GM21447 (cell line): Measurements from ENCODE around the gene SIN3B.
"Not testable (repeated sequence)": the region's sequence is repeated elsewhere in the genome, so short reads cannot be mapped to it uniquely, and the experiment has no call there.

Experiments used
- ATAC-seq: cut with Tn5 transposase; IDR thresholded peaks from one replicate; pipeline ENCODE4 v1.9.1; 2021; ENCODE audit not compliant: unreplicated experiment

The SIN3B gene, protein sequence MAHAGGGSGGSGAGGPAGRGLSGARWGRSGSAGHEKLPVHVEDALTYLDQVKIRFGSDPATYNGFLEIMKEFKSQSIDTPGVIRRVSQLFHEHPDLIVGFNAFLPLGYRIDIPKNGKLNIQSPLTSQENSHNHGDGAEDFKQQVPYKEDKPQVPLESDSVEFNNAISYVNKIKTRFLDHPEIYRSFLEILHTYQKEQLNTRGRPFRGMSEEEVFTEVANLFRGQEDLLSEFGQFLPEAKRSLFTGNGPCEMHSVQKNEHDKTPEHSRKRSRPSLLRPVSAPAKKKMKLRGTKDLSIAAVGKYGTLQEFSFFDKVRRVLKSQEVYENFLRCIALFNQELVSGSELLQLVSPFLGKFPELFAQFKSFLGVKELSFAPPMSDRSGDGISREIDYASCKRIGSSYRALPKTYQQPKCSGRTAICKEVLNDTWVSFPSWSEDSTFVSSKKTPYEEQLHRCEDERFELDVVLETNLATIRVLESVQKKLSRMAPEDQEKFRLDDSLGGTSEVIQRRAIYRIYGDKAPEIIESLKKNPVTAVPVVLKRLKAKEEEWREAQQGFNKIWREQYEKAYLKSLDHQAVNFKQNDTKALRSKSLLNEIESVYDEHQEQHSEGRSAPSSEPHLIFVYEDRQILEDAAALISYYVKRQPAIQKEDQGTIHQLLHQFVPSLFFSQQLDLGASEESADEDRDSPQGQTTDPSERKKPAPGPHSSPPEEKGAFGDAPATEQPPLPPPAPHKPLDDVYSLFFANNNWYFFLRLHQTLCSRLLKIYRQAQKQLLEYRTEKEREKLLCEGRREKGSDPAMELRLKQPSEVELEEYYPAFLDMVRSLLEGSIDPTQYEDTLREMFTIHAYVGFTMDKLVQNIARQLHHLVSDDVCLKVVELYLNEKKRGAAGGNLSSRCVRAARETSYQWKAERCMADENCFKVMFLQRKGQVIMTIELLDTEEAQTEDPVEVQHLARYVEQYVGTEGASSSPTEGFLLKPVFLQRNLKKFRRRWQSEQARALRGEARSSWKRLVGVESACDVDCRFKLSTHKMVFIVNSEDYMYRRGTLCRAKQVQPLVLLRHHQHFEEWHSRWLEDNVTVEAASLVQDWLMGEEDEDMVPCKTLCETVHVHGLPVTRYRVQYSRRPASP

DNA sequence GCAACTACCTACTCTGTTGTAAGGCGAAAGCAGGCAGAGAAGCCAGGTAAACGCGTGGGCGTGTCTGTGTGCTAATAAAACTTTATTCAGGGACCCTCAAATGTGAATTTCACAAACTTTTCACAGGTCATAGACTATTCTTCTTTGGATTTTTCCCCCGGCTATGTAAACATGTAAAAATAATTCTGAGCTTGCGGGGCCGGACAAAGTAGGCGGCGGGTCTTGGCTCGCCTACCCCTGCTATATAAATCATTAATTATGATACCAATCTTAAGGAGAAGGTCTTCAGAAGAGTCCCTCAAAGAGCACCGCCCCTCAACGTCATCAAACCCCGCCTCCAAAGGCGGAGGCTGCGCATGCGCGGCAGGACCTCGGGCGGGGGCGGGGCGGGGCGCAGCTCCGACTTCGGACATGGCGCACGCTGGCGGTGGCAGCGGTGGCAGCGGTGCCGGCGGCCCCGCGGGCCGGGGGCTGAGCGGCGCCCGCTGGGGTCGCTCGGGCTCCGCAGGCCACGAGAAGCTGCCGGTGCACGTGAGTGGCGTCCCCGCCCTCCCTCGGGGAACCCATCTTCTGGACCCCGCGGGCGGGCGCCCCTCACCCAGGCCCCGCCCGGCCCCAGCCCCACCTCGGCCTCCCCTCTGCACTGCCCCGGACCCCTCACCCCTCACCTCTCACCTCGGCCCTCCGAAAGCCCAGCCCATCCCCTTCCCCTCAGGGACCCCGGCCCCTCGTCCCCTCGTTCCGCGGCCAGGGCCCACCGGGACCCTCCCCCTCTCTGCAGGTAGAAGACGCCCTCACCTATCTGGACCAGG is at the start of gene SIN3B:
SIN3B (plus strand) TSS at position 389 of the 812 bp plus-strand sequence; CDS start at position 412, 23 bp downstream.
- no peak for ATAC-seq

DNA sequence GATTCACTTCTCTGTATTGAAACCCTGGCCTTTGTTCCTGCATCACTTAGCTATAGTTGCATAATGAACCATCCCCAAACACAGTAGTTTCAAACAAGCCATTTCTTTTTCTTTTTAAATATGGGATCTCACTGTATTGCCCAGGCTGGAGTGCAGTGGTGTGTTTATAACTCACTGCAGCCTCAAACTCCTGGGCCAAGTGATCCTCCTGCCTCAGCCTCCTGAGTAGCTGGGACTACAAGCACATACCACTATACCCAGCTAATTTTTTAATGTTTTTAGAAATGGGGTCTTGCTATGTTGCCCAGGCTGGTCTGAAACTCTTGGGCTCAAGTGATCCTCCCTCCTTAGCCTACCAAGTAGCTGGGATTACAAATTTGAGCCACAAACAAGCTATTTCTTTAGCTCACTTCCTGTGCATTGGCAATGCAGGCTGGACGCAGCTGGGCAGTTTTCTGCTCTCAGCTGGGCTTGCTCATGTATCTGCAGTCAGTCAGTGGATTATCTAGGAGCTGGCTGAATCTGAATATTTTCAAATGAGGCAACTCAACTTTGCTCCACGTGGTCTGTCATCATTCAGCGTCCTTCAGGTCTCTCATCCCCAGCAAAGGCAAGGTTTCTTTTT is 49.5 kb upstream of the SIN3B start:
- ATAC-seq: no peak

DNA sequence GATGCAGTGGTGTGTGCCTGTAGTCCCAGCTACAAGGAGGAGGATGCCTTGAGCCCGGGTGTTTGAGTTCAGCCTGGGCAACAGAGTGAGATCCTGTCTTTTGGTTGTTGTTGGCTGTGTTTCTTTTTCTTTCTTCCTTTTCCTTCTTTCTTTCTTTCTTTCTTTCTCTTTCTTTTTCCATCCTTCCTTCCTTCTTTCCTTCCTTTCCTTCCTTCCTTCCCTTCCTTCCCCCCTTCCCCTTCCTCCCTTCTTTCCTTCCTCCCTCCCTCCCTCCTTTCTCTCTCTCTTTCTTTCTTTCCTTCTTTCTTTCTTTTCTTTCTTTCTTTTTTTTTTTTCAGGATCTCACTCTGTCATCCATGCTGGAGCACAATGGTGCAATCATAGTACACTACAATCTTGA is 46.5 kb upstream of the SIN3B start:
- no peak for ATAC-seq

DNA sequence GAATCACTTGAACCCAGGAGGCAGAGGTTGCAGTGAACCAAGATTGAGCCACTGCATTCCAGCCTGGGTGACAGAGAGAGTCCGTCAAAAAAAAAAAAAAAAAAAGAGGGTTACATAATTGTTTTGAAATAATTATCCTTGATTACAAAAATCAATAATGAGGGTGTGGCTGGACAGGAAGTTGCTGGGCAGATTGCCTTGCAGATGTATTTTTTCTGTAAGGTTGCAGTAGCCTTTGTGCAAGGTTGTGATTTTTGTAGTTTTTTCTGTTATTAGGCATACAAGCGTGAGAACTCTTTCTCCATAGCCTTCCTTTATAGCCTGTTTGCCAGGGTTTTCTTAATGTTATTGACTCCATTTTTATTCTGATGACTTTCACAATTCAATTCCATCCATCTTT is 40.7 kb upstream of the SIN3B start:
- no peak for ATAC-seq

DNA sequence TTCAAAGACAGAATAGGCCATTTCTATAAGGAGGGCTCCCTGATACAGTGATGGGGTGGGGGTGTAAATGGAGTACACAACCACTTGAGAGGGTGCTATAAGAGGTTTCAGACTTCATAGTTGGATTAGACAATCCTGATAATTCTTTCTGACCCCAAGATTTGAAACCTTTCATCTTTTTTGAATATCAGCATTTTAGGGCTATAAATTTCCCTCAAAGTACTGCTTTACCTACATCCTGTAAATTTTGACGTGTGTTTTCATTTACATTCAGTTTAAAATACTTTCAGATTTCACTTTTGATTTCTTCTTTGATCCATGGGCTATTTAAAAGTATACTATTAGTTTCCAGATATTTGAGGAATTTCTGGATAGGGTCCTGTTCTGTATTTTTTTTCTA is 40.0 kb upstream of the SIN3B start:
- ATAC-seq: no peak

DNA sequence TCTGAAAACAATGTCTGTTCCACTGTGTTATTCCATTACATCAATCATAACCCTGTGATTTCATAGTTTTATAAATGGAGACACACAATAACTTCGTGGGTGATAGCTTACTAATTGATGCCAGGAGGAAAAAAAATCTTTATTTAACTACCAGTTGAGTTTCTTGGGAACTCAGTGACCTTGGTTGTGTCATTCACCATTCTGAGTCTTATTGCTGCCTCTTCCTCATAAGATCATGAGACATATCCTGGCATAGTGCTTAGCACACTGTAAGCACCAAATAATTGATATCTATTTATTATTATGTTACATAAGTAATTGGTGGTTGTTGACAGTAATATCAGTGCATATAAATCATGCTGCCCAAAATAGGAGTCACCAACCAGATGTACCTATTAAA is 39.1 kb upstream of the SIN3B start:
- ATAC-seq: no peak

DNA sequence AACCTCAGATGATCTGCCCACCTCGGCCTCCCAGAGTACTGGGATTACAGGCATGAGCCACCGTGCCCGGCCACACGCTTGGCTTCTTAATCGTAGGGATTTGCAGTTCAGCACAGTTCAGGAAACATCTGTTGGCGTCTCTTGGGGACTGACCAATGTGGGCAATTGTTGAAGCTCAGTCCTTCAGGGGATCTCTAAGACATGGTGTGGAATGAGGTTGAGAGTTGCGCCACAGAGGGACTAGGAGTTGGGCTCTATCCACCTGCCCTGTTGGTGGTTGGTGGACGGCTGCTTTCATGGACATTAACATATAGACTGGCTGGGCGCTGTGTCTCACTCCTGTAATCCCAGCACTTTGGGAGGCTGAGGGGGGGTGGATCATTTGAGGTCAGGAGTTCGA is 37.3 kb upstream of the SIN3B start:
- no peak for ATAC-seq

DNA sequence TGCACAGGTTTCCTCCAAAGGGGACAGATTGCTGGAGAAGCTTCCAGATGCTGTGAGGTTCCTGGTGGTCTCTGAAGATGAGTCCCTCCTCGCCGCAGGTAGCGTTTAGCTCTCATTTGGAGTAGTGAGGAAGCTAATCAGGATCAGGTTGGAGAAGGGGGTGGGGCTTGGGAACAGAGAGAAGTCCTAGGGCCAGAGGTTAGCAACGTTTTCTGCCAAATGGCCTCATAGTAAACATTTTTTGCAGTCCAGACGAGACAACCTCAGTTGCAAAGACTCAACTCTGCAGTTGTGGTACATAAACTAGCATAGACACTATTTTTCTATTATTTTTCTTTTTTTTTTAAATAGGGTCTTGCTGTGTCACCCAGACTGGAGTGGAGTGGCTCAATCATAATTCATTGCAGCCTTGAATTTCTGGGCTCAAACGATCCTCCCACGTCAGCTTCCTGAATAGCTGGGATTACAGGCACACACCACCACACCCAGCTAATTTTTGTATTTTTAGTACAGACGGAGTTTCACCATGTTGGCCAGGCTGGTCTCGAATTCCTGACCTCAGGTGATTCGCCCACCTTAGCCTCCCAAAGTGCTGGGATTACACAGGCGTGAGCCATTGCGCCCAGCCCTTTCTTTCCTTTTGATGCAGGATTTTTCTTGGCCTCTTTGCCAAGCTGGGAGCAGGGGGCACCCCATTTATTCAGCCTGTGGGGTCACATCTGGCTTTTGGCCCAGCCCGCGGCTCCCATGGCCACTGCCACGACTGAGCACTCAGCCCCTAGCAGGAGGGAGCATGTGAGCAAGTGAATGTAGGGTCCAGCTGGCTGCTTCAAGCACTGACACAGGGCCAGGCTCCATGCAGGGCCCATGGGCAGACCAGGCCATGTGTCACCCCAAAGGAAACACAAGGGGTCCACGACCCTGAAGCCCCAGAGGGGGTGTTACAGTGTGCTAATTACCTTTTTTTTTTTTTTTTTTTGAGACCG is 34.4 kb upstream of the SIN3B start:
- ATAC-seq: no peak

DNA sequence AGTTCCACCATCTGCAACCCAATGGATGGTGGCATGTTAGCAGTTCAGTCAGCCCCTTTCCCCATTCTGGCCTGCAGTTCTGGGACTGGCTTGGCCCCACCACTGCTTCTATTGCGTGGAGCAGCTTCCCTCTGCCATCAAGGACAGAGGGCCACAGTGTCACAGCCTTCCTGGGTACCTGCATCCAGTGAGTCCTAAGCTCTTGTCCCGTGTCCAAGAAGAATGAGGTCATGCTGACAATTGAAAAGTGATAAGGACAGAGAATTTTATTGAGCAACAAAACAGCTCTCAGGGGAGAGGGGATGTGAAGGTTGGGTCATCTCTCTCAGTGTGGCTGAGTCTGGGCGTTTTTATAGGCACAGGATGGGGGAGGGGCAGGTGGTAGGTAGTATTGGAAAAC is 33.5 kb upstream of the SIN3B start:
- ATAC-seq: no peak

DNA sequence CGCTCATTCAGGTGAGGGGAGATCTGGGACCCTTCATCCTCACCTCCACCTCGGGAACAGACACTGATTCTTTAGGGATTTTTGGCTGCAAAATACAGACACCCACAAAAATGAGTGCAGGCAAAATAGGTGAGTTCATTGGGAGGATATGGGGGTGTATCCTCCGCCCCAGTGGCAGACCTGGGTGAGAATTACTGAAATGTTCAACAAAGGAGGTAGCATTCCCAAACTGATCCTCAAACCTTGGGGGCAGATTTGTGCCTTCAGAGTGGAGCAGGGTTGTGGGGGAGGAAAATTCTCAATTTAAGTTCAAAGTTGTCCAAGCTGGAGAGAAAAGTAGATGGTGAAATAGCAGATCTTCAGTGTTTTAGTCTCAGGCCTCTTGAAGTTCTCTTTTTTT is 31.3 kb upstream of the SIN3B start:
- ATAC-seq: no peak

DNA sequence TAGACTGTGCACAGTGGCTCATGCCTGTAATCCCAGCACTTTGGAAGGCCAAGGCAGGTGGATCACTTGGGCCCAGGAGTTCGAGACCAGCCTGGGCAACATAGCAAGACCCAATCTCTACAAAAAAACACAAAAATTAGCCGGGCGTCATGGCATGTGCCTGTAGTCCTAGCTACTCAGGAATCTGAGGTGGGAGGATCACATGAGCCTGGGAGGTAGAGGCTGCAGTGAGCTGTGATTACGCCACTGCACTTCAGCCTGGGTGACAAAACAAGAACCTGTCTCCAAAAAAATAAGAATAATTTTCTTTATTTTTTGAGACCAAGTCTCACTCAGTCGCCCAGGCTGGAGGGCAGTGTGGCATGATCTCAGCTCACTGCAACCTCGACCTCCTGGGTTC is 30.9 kb upstream of the SIN3B start:
- ATAC-seq: not testable (repeated sequence)

DNA sequence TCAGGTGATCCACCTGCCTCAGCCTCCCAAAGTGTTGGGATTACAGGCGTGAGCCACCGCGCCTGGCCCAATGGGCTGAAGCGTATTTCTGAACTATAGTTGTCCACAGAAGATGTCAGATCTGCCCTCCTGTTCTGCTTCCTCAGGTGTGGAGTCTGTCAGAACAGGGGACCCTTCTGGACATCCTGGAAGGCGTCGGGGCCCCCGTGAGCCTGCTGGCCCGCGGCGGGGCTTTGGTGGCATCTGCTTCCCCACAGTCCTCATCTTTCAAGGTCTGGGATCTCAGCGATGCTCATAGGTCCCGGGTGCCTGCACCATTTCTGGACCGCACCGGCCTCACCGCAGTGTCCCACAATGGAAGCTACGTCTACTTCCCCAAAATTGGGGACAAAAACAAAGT is 29.5 kb upstream of the SIN3B start:
- ATAC-seq: no peak

DNA sequence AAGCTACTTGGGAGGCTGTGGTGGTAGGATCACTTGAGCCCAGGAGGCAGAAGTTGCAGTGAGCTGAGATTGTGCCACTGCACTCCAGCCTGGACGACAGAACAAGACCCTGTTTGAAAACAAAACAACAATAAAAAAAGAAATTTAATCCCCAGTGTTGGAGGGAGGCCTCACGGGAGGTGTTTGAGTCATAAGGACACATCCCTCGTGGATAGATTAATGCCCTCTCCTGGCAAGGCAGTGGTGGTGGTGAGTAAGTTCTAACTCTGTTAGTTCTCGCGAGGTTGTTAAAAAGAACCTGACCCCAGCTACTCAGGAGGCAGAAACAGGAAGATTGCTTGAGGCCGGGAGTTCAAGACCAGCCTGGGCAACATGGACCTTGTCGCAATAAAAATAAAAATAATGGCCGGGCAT is 27.6 kb upstream of the SIN3B start:
- no peak for ATAC-seq

DNA sequence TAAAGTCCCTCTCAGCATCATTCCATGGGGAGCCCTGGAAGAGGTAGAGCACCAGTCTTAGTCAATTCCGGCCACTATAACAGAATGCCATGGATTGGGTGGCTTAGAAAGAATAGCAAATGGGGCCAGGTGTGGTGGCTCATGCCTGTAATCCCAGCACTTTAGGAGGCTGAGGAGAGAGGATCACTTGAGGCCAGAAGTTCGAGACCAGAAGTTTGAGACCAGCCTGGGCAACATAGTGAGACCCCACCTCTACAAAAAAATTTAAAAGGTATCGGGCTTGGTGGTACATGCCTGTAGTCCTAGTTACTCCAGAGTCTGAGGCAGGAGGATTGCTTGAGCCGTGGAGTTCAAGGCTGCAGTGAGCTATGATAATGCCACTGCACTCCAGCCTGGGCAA is 25.0 kb upstream of the SIN3B start:
- ATAC-seq: no peak

DNA sequence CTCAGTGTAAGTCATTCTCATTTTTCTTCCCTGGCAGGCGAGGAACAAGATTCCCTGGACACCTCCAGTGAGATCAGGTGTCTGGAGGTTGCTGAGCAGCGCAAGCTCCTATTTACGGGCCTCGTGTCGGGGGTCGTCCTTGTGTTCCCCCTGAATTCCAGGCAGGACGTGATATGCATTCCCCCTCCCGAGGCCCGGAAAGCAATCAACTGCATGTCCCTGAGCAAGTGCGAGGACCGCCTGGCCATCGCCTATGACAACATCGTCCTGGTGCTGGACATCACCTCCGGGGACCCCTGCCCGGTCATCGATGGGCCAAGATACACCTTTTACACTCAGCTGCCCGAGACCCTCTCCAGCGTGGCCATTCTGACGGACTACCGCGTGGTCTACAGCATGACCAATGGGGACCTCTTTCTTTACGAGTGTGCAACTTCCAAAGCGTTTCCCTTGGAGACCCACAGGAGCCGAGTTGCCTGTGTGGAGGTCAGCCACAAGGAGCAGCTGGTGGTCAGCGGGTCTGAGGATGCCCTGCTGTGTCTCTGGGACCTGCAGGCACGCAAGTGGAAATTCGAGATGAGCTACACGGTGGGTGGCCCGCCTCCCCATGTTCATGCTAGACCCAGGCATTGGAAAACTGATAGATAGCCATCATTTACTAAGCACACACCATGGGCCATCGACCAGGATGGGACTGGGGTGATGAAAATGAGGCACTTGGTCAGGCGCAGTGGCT is 21.5 kb upstream of the SIN3B start:
- no peak for ATAC-seq

DNA sequence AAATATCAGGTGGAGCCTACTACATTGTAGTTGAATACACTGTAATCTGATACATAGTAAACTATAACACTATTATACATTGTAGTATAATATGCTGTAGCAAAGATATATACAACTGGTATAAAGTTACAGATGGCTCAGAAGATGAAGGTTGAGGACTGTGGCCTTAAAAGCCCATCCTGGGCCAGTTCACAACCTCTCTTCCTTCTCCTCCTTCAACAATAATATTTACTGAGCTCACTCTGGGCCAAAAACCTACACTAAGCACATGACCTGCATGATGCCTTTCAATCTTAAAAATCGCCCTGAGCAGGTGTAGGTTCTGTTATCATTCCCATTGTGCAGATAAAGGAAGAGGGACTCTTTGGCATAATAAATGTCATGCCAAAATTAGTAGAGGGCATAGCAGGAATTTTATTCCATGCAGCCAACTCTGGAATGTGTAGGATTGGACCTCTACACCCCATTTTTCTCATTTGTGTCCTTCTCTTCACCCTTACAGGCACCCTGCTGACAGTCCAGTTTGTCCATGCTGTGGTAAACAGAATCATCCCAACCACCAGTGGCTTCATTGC is 14.6 kb upstream of the SIN3B start:
- no peak for ATAC-seq

DNA sequence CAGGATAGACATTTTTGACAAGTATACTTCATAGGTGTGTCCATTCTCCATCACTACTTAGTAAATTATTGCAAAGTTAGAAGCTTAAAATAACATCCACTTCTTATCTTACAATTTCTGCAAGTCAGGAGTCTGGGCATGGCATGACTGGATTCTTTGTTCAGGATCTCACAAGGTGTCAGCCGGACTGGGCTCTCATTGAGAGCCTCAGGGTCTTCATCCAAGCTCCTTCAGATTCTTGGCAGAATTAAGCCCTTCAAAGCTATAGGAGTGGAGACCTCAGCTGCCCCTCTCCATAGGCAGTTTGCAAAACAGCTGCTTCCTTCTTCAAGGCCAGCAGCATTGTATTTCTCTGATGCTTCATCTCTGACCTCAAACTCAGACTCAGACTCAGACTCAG is 9.1 kb upstream of the SIN3B start:
- ATAC-seq: no peak

DNA sequence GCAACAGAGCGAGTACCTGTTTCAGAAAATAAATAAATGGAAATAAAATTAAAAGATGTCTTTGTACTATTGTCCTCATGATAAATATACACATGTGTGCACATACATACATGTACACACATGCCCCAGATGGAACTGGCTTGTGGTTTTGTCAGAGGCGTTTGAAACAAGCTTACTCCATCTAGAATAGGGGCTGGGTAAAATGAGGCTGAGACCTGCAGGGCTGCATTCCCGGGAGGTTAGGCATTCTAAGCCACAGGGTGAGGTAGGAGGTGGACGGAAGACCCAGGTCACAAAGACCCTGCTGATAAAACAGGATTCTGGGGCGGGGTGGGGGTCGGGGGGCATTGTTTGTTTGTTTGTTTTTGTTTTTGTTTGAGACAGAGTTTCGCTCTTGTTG is 8.1 kb upstream of the SIN3B start:
- ATAC-seq: no peak
